H9 (cell line): Measurements from ENCODE around the gene TIRAP. TPM values are rescaled to one million over a fixed set of nuclear protein-coding genes. Genes with fewer than 3 reads are reported as not detected.

Experiments
- DNase-seq: peaks from one replicate; pipeline ENCODE4 v3.0.0-alpha.2; 2017
- H2AFZ ChIP-seq: one replicate; pipeline ENCODE4 v1.6.1; 2013; ENCODE audit warnings: mild to moderate bottlenecking, low read length, control low read depth, moderate library complexity
- H2AK5ac ChIP-seq: 2 replicates; pipeline ENCODE4 v1.6.1; 2013; ENCODE audit warnings: low read length, control low read depth, mixed read lengths; ENCODE audit not compliant: insufficient read length
- H2BK120ac ChIP-seq: one replicate; pipeline ENCODE4 v1.6.1; 2013; ENCODE audit warnings: low read depth, mild to moderate bottlenecking, low read length, control low read depth, inconsistent platforms; ENCODE audit not compliant: poor library complexity, severe bottlenecking
- H2BK12ac ChIP-seq: 2 replicates; pipeline ENCODE4 v1.6.1; 2013; ENCODE audit warnings: low read length, control low read depth, mixed read lengths, low read depth; ENCODE audit not compliant: insufficient read length
- H2BK15ac ChIP-seq: 2 replicates; pipeline ENCODE4 v1.6.1; 2013; ENCODE audit warnings: low read depth, low read length, control low read depth
- H2BK20ac ChIP-seq: one replicate; pipeline ENCODE4 v1.6.1; 2013; ENCODE audit warnings: low read depth, mild to moderate bottlenecking, low read length, control low read depth, inconsistent platforms; ENCODE audit not compliant: poor library complexity, severe bottlenecking
- H2BK5ac ChIP-seq: 2 replicates; pipeline ENCODE4 v1.6.1; 2013; ENCODE audit warnings: low read length, control low read depth, mixed read lengths; ENCODE audit not compliant: insufficient read length
- H3K14ac ChIP-seq: 2 replicates; pipeline ENCODE4 v1.6.1; 2013; ENCODE audit warnings: low read length, control low read depth; ENCODE audit not compliant: insufficient read depth
- H3K18ac ChIP-seq: 2 replicates; pipeline ENCODE4 v1.6.1; 2013; ENCODE audit warnings: low read depth, mild to moderate bottlenecking, mixed read lengths, low read length, control low read depth; ENCODE audit not compliant: insufficient read length
- H3K23ac ChIP-seq: 2 replicates; pipeline ENCODE4 v1.6.1; 2013; ENCODE audit warnings: low read length, control low read depth, mixed read lengths, low read depth; ENCODE audit not compliant: insufficient read length
- H3K23me2 ChIP-seq: 2 replicates; pipeline ENCODE4 v1.6.1; 2013; ENCODE audit warnings: low read depth, mild to moderate bottlenecking, mixed read lengths, low read length, control low read depth; ENCODE audit not compliant: insufficient read length, poor library complexity, severe bottlenecking
- H3K27ac ChIP-seq: 2 replicates; pipeline ENCODE4 v1.5.1; 2013; ENCODE audit warnings: low read length, control low read depth, mixed read lengths, low read depth; ENCODE audit not compliant: insufficient read length
- H3K27me3 ChIP-seq: 2 replicates; pipeline ENCODE4 v1.6.1; 2013; ENCODE audit warnings: low read length, control low read depth, inconsistent platforms; ENCODE audit not compliant: insufficient read depth
- H3K4ac ChIP-seq: 2 replicates; pipeline ENCODE4 v1.6.1; 2013; ENCODE audit warnings: low read depth, mild to moderate bottlenecking, control low read depth, inconsistent platforms, low read length, moderate library complexity
- H3K4me1 ChIP-seq: 2 replicates; pipeline ENCODE4 v1.6.1; 2013; ENCODE audit warnings: low read length, control low read depth, inconsistent platforms; ENCODE audit not compliant: insufficient read depth
- H3K4me2 ChIP-seq: 2 replicates; pipeline ENCODE4 v1.6.1; 2013; ENCODE audit warnings: low read length, control low read depth, mixed read lengths; ENCODE audit not compliant: insufficient read length, insufficient read depth
- H3K56ac ChIP-seq: 2 replicates; pipeline ENCODE4 v1.6.1; 2013; ENCODE audit warnings: low read depth, mild to moderate bottlenecking, mixed read lengths, low read length, control low read depth; ENCODE audit not compliant: insufficient read length
- H3K79me1 ChIP-seq: 2 replicates; pipeline ENCODE4 v1.6.1; 2013; ENCODE audit warnings: low read depth, mild to moderate bottlenecking, moderate library complexity, low read length, control low read depth, inconsistent platforms; ENCODE audit not compliant: insufficient read depth, poor library complexity, severe bottlenecking
- H3K79me2 ChIP-seq: 2 replicates; pipeline ENCODE4 v1.6.1; 2013; ENCODE audit warnings: low read length, control low read depth, inconsistent platforms; ENCODE audit not compliant: insufficient read depth
- H3K9ac ChIP-seq: 2 replicates; pipeline ENCODE4 v1.6.1; 2013; ENCODE audit warnings: low read length, control low read depth, mixed read lengths; ENCODE audit not compliant: insufficient read length; ENCODE audit errors: extremely low read depth
- H3K9me3 ChIP-seq: one replicate; pipeline ENCODE4 v1.6.1; 2013; ENCODE audit warnings: low read depth, low read length, inconsistent platforms; ENCODE audit not compliant: control insufficient read depth
- H3T11ph ChIP-seq: one replicate; pipeline ENCODE4 v1.6.1; 2013; ENCODE audit warnings: mild to moderate bottlenecking, low read length, control low read depth, inconsistent platforms
- H4K20me1 ChIP-seq: one replicate; pipeline ENCODE4 v1.6.1; 2013; ENCODE audit not compliant: control insufficient read depth, insufficient read length, insufficient read depth
- H4K5ac ChIP-seq: 2 replicates; pipeline ENCODE4 v1.6.1; 2013; ENCODE audit warnings: low read depth, mild to moderate bottlenecking, mixed read lengths, low read length, control low read depth; ENCODE audit not compliant: insufficient read length
- H4K8ac ChIP-seq: replicated peaks from 2 replicates; pipeline ENCODE4 v1.6.1; 2013; ENCODE audit warnings: low read length, control low read depth, mixed read lengths, low read depth; ENCODE audit not compliant: insufficient read length
- H4K91ac ChIP-seq: 2 replicates; pipeline ENCODE4 v1.6.1; 2013; ENCODE audit warnings: low read depth, mild to moderate bottlenecking, moderate library complexity, mixed read lengths, low read length, control low read depth; ENCODE audit not compliant: insufficient read length
- H3K27ac Mint-ChIP-seq, 3 experiments: 2 replicates in 2 of 3; 3 replicates in 1 of 3; pipeline ENCODE4 v1.8.0; 2020 to 2021; ENCODE audit warnings: mixed read lengths in 3 of 3, mild to moderate bottlenecking in 1 of 3, moderate library complexity in 1 of 3
- H3K27me3 Mint-ChIP-seq: 2 replicates; pipeline ENCODE4 v1.8.0; 2021; ENCODE audit warnings: low read depth, mild to moderate bottlenecking, moderate library complexity, mixed read lengths
- H3K36me3 Mint-ChIP-seq, 3 experiments: 2 replicates in 2 of 3; 3 replicates in 1 of 3; pipeline ENCODE4 v1.8.0; 2020 to 2021; ENCODE audit warnings: low read depth in 3 of 3, mixed read lengths in 3 of 3; ENCODE audit not compliant: insufficient read depth in 1 of 3
- H3K4me1 Mint-ChIP-seq, 2 experiments: 2 replicates each; pipeline ENCODE4 v1.8.0; 2020; ENCODE audit warnings: mixed read lengths in 2 of 2
- H3K4me3 Mint-ChIP-seq, 2 experiments: 2 replicates in 1 of 2; 3 replicates in 1 of 2; pipeline ENCODE4 v1.8.0; 2020 to 2021; ENCODE audit warnings: mild to moderate bottlenecking in 2 of 2, mixed read lengths in 2 of 2, moderate library complexity in 1 of 2
- H3K9me3 Mint-ChIP-seq, 2 experiments: 2 replicates in 1 of 2; 3 replicates in 1 of 2; pipeline ENCODE4 v1.8.0; 2020; ENCODE audit warnings: mild to moderate bottlenecking in 2 of 2, mixed read lengths in 2 of 2, moderate library complexity in 1 of 2
- WGBS: extraction: QIAGEN DNeasy Blood & Tissue Kit; methylation state at CpG from one replicate; pipeline ENCODE4 v1.1.7; 2013; ENCODE audit warnings: missing lambda C conversion rate, low lambda C conversion rate, mixed read lengths; ENCODE audit not compliant: insufficient read length; ENCODE audit errors: extremely low coverage; 5-methylcytosine and 5-hydroxymethylcytosine counted together
- total RNA-seq: library from RNA; stranded (reverse); gene quantifications from 2 replicates; pipeline ENCODE4 v1.2.1, GENCODE V29; 2021
- TF ChIP-seq, protein P1 (sequence below): fragments of 200-600 bp; sonication (generic); conservative IDR thresholded peaks from 3 replicates; pipeline ENCODE4 v1.8.0; 2021; ENCODE audit warnings: antibody characterized with exemption, mild to moderate bottlenecking

TIRAP gene
- total RNA-seq, 1 experiment from 2014 or later = 7.0 TPM

DNA sequence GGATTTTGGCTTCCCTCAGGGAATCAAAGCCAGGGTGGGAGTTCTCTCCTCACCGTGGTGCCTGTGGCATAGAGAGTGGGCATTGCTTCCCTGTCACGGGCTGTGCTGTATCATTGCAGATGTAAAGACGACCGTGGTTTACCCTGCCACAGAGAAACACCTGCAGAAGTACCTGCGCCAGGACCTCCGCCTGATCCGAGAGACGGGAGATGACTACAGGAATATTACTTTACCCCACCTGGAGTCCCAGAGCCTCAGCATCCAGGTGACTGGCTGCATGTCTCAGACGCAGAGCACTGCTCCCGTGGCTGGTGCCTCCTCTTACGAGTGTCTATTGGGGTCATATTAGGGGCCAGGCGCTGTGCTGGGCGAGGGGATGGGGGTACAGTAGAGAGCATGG lies 48.4 kb downstream of the TIRAP start:
- Histone ChIP-seq H2AK5ac (no peak overlapping the region), H2BK20ac (no peak overlapping the region), H3K14ac (no peak overlapping the region), H3K4me1 (no peaks in the 10 kb centered on the region; the same call in 1 of the 2 replicates), H4K91ac (no peak overlapping the region), H3K4me2 (no peak overlapping the region), H3K4ac (no peak overlapping the region), H2BK5ac (no peak overlapping the region), H2BK15ac (no peak overlapping the region), H3K23me2 (no peaks in the 10 kb centered on the region), H3K27me3 (no peaks in the 10 kb centered on the region), H2AFZ (no peak overlapping the region), H4K20me1 (no peaks in the 10 kb centered on the region), H3K18ac (no peak overlapping the region), H3K27ac (no peak overlapping the region), H3T11ph (no peak overlapping the region), H3K79me2 (no peaks in the 10 kb centered on the region), H4K8ac (no peak overlapping the region), H3K56ac (no peak overlapping the region), H2BK12ac (no peak overlapping the region), H3K9ac (no peak overlapping the region), H4K5ac (no peak overlapping the region), H2BK120ac (no peak overlapping the region), H3K79me1 (no peaks in the 10 kb centered on the region), H3K23ac (no peak overlapping the region), H3K9me3 (no peaks in the 10 kb centered on the region)
- Mint-ChIP-seq H3K27me3 (no peaks in the 10 kb centered on the region), H3K9me3 (no peaks in the 10 kb centered on the region), H3K4me1 (peaks cover 3 to 7% of the 10 kb centered on the region in 2 experiments), H3K4me3 (no peak overlapping the region), H3K36me3 (peaks cover 12 to 36% (median 17%) of the 10 kb centered on the region in 3 experiments; a peak in 6 of 7 replicates), H3K27ac (peak overlapping the region in 1 of 3 experiments; percentile 25; a peak in 1 of 7 replicates)
- TF ChIP-seq, protein P1, sequence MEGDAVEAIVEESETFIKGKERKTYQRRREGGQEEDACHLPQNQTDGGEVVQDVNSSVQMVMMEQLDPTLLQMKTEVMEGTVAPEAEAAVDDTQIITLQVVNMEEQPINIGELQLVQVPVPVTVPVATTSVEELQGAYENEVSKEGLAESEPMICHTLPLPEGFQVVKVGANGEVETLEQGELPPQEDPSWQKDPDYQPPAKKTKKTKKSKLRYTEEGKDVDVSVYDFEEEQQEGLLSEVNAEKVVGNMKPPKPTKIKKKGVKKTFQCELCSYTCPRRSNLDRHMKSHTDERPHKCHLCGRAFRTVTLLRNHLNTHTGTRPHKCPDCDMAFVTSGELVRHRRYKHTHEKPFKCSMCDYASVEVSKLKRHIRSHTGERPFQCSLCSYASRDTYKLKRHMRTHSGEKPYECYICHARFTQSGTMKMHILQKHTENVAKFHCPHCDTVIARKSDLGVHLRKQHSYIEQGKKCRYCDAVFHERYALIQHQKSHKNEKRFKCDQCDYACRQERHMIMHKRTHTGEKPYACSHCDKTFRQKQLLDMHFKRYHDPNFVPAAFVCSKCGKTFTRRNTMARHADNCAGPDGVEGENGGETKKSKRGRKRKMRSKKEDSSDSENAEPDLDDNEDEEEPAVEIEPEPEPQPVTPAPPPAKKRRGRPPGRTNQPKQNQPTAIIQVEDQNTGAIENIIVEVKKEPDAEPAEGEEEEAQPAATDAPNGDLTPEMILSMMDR = no peak
- DNase-seq = no peak
- no CpG with 5 or more reads among the region's 13 CpGs for WGBS
